PC-3 (cell line): Measurements from ENCODE around the gene B4GALT3.

Experiments used
- CTCF ChIP-seq: fragments of 300-600 bp; sonication (generic); conservative IDR thresholded peaks from 2 replicates; pipeline ENCODE4 v1.5.1; 2017; ENCODE audit warnings: antibody characterized with exemption, low read depth, mild to moderate bottlenecking, low read length
- EZH2 ChIP-seq: fragments of 300-600 bp; sonication (generic); IDR thresholded peaks from one replicate; pipeline ENCODE4 v1.6.1; 2017; ENCODE audit warnings: antibody characterized with exemption, mild to moderate bottlenecking, low read length; ENCODE audit not compliant: unreplicated experiment

- no peak for TF ChIP-seq CTCF
- TF ChIP-seq EZH2: no peak
Measured at GRCh38 chr1:161163793-161164192, 13.5 kb downstream of the B4GALT3 start.
